ENCODE data around the gene TAF11L11. TPM values are rescaled to one million over a fixed set of nuclear protein-coding genes. Genes with fewer than 3 reads are reported as not detected.
"Not testable (repeated sequence)": the region's sequence is repeated elsewhere in the genome, so short reads cannot be mapped to it uniquely, and the experiment has no call there.

TAF11L11 gene
- total RNA-seq, 1 experiment from 2014 or later, result not detected

DNA sequence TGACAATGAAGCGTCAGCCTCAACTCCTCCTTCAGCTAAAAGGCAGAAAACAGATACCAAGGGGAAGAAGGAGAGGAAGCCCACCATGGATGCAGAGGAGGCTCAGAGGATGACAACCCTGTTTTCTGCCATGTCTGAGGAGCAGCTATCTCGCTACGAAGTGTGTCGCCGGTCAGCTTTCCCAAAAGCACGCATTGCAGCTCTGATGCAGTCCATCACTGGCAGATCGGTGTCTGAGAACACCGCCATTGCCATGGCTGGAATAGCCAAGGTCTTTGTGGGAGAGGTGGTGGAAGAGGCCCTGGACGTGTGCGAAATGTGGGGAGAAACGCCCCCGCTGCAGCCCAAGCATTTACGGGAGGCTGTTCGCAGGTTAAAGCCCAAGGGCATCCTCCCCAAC, 968 bp downstream of the TAF11L11 start:
- ChIA-PET CTCF (no interaction called here), POLR2A (ENCODE audit: unreplicated experiment) (no interaction called here)
- Histone ChIP-seq H3K4me1 (replicated peaks; ENCODE audit: insufficient read depth) (no peaks in the 10 kb centered on the region), H3F3A (ENCODE audit: insufficient read depth, low read depth) (no peaks in the 10 kb centered on the region), H3K79me2 (ENCODE audit: low read depth) (no peaks in the 10 kb centered on the region), H3K9me2 (ENCODE audit: insufficient read depth) (no peaks in the 10 kb centered on the region), H4K20me1 (ENCODE audit: insufficient read depth) (no peaks in the 10 kb centered on the region), H3K9me3 (ENCODE audit: insufficient read depth, low read depth) (0 out of 2 replicates have a peak, but pooled peaks cover 4% of the 10 kb centered on the region), H3K27ac (no peak overlapping the region), H3K36me3 (ENCODE audit: low read depth) (no peaks in the 10 kb centered on the region), H3K4me2 (no peak overlapping the region), H2AFZ (no peak overlapping the region), H3K27me3 (ENCODE audit: insufficient read depth, low read depth) (peaks cover 46% of the 10 kb centered on the region), H3K4me3 (no peak overlapping the region)
- intact Hi-C loops (cut with micrococcal nuclease; ENCODE audit: unreplicated experiment), result no loop called here
- BruUV-seq (replicated peaks), result no TSS peak
- no peak for TF ChIP-seq EZH2 (IDR thresholded peaks at IDR 0.05; ENCODE audit: low read depth)
- TF ChIP-seq, protein P1, sequence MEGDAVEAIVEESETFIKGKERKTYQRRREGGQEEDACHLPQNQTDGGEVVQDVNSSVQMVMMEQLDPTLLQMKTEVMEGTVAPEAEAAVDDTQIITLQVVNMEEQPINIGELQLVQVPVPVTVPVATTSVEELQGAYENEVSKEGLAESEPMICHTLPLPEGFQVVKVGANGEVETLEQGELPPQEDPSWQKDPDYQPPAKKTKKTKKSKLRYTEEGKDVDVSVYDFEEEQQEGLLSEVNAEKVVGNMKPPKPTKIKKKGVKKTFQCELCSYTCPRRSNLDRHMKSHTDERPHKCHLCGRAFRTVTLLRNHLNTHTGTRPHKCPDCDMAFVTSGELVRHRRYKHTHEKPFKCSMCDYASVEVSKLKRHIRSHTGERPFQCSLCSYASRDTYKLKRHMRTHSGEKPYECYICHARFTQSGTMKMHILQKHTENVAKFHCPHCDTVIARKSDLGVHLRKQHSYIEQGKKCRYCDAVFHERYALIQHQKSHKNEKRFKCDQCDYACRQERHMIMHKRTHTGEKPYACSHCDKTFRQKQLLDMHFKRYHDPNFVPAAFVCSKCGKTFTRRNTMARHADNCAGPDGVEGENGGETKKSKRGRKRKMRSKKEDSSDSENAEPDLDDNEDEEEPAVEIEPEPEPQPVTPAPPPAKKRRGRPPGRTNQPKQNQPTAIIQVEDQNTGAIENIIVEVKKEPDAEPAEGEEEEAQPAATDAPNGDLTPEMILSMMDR (conservative IDR thresholded peaks at IDR 0.05), result no peak
- DNase-seq, result no peak

DNA sequence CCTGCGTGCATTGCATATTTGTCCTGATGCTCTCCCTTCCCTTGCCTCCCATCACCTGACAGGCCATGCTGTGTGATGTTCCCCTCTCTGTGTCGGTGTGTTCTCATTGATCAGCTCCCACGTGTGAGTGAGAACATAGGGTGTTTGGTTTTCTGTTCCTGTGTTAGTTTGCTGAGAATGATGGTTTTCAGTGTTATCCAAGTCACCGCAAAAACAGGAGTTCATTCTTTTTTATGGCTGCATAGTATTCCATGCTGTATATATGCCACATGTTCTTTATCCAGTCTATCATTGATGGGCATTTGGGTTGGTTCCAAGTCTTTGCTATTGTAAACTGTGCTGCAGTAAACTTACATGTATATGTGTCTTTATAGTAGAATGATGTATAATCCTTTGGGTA, 3.5 kb downstream of the TAF11L11 start:
- H2AFZ ChIP-seq; DNase-seq; POLR2A ChIA-PET (ENCODE audit: unreplicated experiment); H3K4me3 ChIP-seq; intact Hi-C loops (cut with micrococcal nuclease; ENCODE audit: unreplicated experiment); H4K20me1 ChIP-seq (ENCODE audit: insufficient read depth); CTCF ChIA-PET; H3K4me1 ChIP-seq (replicated peaks; ENCODE audit: insufficient read depth); H3K27ac ChIP-seq; H3K9me2 ChIP-seq (ENCODE audit: insufficient read depth); H3K36me3 ChIP-seq (ENCODE audit: low read depth); H3F3A ChIP-seq (ENCODE audit: insufficient read depth, low read depth); H3K79me2 ChIP-seq (ENCODE audit: low read depth); BruUV-seq (replicated peaks); H3K9me3 ChIP-seq (ENCODE audit: insufficient read depth, low read depth); H3K4me2 ChIP-seq: not testable (repeated sequence)
- peaks cover 52% of the 10 kb centered on the region for H3K27me3 ChIP-seq (ENCODE audit: insufficient read depth, low read depth)

DNA sequence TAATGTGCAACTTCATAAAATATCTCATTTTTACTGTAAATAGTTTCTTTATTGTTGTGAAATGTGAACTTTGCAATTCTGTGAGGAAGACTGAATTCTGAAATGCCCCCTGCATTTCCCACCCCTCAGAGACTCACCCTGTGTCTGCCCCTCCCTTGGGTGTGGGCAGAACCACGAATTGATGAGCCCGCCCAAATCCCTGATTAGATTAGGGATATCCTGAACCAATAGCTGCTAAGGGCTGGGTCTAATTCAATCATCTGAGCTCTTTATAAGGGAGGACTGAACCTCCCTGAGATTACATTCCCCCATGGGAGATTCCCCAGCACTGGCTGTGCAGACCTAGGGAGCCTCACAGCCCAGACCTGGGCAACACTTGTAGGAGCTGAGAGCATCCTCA, 6.1 kb downstream of the TAF11L11 start, which contains the start of gene TAF11L12:
TAF11L12 (plus strand) TSS at position 301 of the 400 bp plus-strand sequence.
- intact Hi-C loops (cut with micrococcal nuclease; ENCODE audit: unreplicated experiment); H3F3A ChIP-seq (ENCODE audit: insufficient read depth, low read depth); H3K79me2 ChIP-seq (ENCODE audit: low read depth); H3K9me3 ChIP-seq (ENCODE audit: insufficient read depth, low read depth); H3K4me1 ChIP-seq (replicated peaks; ENCODE audit: insufficient read depth); H3K9me2 ChIP-seq (ENCODE audit: insufficient read depth); BruUV-seq (replicated peaks); CTCF ChIA-PET; H3K4me2 ChIP-seq; H3K27ac ChIP-seq; H4K20me1 ChIP-seq (ENCODE audit: insufficient read depth); H3K36me3 ChIP-seq (ENCODE audit: low read depth); H2AFZ ChIP-seq; DNase-seq; H3K4me3 ChIP-seq; POLR2A ChIA-PET (ENCODE audit: unreplicated experiment): not testable (repeated sequence)
- H3K27me3 ChIP-seq (ENCODE audit: insufficient read depth, low read depth), result peaks cover 55% of the 10 kb centered on the region

DNA sequence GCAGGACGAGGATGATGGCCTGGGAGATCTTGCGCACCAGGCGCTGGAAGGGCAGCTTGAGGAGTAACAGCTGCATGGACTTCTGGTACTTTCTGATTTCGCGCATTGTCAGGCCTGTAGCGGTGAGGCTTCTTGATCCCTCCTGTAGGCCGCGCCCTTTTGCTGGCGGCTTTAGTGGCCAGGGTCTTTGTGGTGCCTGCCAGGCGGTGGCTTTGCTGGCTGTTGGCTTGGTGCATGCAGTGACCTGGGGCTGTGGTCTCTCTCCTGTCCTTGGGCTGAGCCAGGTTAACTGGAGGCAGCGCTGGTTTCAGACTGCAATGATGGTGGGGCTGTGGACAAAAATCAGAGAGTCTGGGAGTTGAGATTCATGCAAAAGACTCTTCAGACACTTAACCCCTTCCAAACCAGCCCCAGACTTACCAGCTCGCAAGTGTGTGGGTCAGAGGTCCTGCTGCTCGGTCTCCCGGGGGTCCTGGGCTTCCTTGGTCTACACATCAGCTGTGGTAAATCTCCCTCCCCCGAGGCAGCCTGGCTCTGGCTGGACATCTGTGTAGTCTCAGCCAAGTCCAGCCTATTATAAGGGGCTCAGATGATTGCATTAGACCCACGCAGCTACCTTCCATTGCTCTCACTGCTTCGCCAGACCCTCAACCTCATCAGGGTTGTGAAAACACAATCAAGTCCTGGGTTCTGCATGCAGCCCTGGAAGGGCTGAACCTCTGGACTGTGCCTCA, 11.1 kb downstream of the TAF11L11 start:
- Histone ChIP-seq H4K20me1 (ENCODE audit: insufficient read depth) (no peaks in the 10 kb centered on the region), H3K9me3 (ENCODE audit: insufficient read depth, low read depth) (no peaks in the 10 kb centered on the region), H3K4me1 (replicated peaks; ENCODE audit: insufficient read depth) (no peaks in the 10 kb centered on the region), H2AFZ (no peak overlapping the region), H3K27me3 (ENCODE audit: insufficient read depth, low read depth) (peaks cover 32% of the 10 kb centered on the region), H3K9me2 (ENCODE audit: insufficient read depth) (no peaks in the 10 kb centered on the region), H3K79me2 (ENCODE audit: low read depth) (no peaks in the 10 kb centered on the region), H3K27ac (no peak overlapping the region), H3K4me2 (no peak overlapping the region), H3K36me3 (ENCODE audit: low read depth) (no peaks in the 10 kb centered on the region), H3K4me3 (no peak overlapping the region), H3F3A (ENCODE audit: insufficient read depth, low read depth) (no peaks in the 10 kb centered on the region)
- intact Hi-C loops (cut with micrococcal nuclease; ENCODE audit: unreplicated experiment), result no loop called here
- CTCF ChIA-PET, result no interaction called here
- BruUV-seq (replicated peaks), result no TSS peak
- POLR2A ChIA-PET (ENCODE audit: unreplicated experiment), result no interaction called here
- no peak for TF ChIP-seq EZH2 (IDR thresholded peaks at IDR 0.05; ENCODE audit: low read depth)
- TF ChIP-seq, protein P1 (conservative IDR thresholded peaks at IDR 0.05), result no peak
- no peak for DNase-seq
